Epithelial cell of proximal tubule (primary cell): ENCODE data around the gene CBFA2T3. TPM values are rescaled to one million over a fixed set of nuclear protein-coding genes. Genes with fewer than 3 reads are reported as not detected.

Experiments
- DNase-seq: peaks from one replicate; pipeline ENCODE4 v3.0.0-alpha.2; 2011; ENCODE audit warnings: low read depth
- H3K4me3 ChIP-seq: 2 replicates; pipeline ENCODE4 v1.5.1; 2011; ENCODE audit warnings: low read depth, mild to moderate bottlenecking, low read length
- CTCF ChIP-seq: conservative IDR thresholded peaks from 2 replicates; pipeline ENCODE4 v1.5.1; 2012; ENCODE audit warnings: low read depth, mild to moderate bottlenecking, low read length
- total RNA-seq: library from RNA; depleted of rRNA; stranded (reverse); fragments of >200 nt; gene quantifications from 2 replicates; pipeline ENCODE4 v1.2.3, GENCODE V29; 2015

CBFA2T3 gene
- total RNA-seq, 1 donor from 2014 or later, result 0.86 TPM

GRCh38 chr16:88879788-88880055 is 97.3 kb downstream of the CBFA2T3 start:
- TF ChIP-seq CTCF, result no peak
- no peak overlapping the region for H3K4me3 ChIP-seq
- DNase-seq, result no peak

GRCh38 chr16:88878967-88879787 is 97.8 kb downstream of the CBFA2T3 start:
- no peak overlapping the region for H3K4me3 ChIP-seq
- no peak for DNase-seq
- TF ChIP-seq CTCF, result no peak

GRCh38 chr16:88878356-88878755 is 98.7 kb downstream of the CBFA2T3 start:
- no peak for DNase-seq
- TF ChIP-seq CTCF, result no peak
- H3K4me3 ChIP-seq, result no peak overlapping the region

GRCh38 chr16:88877564-88878289 is 99.3 kb downstream of the CBFA2T3 start:
- no peak for DNase-seq
- TF ChIP-seq CTCF, result no peak
- H3K4me3 ChIP-seq, result no peak overlapping the region

GRCh38 chr16:88876942-88877526 is 100.0 kb downstream of the CBFA2T3 start:
- no peak overlapping the region for H3K4me3 ChIP-seq
- no peak for TF ChIP-seq CTCF
- DNase-seq, result no peak

- H3K4me3 ChIP-seq, result no peak overlapping the region
- TF ChIP-seq CTCF, result no peak
- no peak for DNase-seq
Measured at GRCh38 chr16:88875703-88876234, 101.2 kb downstream of the CBFA2T3 start.
